HG03039 (cell line): ENCODE measurements around the gene MARCKS.
"Not testable (repeated sequence)": the region's sequence is repeated elsewhere in the genome, so short reads cannot be mapped to it uniquely, and the experiment has no call there.

ENCODE experiments used
- ATAC-seq: cut with Tn5 transposase; IDR thresholded peaks from one replicate; pipeline ENCODE4 v1.9.1; 2021; ENCODE audit warnings: mild to moderate bottlenecking, moderate library complexity; ENCODE audit not compliant: unreplicated experiment

The MARCKS gene

DNA sequence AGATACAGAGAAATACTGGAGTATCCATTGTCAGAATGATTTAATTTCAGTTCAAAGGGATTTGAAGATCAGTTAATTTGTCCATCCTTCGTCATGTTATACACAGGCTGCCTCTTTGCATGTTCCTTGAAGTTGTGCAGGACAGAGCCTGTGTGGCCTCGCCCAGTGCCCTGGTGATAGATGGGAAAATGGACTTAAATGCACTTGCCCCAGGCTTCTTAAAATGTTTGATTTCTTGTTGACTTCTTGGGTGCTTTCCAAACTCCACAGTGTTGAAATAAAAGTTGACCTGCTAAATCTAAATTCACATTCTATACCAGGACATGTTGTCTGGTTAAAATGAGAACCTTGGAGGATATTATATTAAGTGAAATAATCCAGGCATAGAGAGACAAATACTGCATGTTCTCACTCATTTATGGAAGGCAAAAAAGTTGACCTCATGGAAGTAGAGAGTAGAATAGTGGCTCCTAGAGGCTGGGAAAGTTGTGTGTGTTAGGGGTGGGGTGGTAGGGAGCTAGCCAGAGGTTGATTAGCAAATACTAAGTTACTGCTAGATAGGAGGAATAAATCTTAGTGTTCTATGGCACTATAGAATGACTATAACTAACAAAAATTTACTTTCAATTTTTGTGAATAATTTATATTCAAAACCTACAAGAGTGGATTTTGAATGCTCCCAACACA, 25.3 kb downstream of the MARCKS start:
- no peak for ATAC-seq

GRCh38 chr6:113884011-113884410, 26.9 kb downstream of the MARCKS start:
- ATAC-seq, result no peak

DNA sequence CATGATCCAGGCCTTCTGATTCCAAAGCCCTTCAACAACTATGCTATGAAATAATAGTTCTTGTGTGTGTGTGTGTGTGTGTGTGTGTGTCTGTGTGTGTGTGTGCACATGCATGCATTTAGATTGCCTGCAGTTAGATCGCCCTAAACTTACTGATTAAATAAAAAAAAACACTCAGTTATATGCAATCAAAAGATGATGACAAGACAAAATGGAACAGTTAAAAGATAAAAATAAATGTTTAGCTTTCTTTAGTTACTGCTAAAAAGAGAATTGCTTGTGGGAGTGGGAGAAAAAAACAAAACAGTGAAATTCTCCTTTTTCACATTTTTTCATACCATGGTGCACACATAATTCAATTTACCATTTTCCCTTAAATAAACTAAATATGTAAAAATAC, 29.4 kb downstream of the MARCKS start:
- no peak for ATAC-seq

- no peak for ATAC-seq
These were observed 31.3 kb downstream of the MARCKS start for GRCh38 chr6:113888493-113888892.

GRCh38 chr6:113888956-113889630, 31.9 kb downstream of the MARCKS start:
- no peak for ATAC-seq

- ATAC-seq, result no peak
These were observed 36.3 kb downstream of the MARCKS start for GRCh38 chr6:113893451-113893850.

DNA sequence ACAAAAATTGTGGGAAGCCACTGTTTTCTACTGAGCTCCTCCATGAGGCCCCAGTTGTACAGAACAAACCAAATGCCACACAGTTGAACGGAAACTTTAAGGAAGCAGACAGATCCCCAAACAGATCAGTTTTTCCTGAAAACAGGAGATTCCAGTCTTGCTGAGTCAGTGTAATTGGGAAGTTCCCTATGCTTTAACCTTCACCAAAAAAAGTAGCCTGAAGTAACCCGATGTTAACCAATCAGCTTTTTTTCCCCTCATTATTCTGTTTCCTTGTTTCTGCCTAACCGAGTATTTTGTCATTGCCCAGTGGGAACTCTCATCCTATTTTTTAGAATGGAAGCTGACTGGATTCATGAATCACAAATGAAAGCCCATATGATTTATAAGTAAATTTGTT, 36.7 kb downstream of the MARCKS start:
- ATAC-seq, result no peak

DNA sequence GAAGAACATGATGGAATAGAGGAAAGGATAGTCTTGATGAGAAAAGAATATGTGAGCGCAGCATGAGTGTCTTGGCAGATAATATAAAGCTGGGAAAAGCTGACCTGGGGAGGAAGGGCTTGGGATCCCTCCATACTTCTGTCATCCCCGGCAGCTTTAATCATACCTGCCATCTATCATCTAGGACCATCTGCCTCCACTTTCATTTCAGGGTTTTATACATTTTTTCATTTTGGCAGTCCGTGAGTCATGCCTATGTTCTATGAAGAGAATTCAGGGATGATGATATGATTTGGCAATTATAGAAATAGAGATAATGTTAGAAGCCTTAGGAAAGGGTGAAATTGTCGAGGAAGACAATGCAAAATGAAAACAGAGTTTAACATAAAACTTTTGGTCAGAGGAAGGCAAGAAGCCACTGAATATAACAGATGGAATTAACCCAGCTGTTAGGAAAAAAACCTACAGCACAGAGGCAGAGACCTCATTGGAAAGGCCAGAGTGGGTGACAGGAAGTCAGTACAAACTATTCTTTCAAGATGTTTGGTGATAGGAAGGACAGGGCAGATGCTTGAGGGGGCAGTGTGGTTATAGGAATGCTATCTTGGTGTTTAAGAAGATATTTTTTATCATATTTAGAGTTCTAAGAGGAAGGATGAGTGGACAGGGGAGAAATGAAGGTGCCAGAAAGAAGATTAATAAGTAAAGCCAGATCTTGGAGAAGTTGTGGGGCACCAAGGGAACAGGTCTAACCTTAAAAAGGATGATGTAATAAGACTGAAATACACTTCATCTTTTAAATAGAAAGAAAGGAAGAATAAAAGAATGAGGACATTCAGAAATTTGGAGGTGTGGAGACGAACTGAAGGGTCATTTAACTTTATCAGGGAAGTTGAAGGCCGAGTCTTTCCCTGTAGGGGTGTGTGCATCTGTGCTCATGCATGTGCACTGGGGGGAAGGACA, 37.8 kb downstream of the MARCKS start:
- ATAC-seq, result no peak

- no peak for ATAC-seq
These were observed 44.3 kb downstream of the MARCKS start for GRCh38 chr6:113901482-113901881.

DNA sequence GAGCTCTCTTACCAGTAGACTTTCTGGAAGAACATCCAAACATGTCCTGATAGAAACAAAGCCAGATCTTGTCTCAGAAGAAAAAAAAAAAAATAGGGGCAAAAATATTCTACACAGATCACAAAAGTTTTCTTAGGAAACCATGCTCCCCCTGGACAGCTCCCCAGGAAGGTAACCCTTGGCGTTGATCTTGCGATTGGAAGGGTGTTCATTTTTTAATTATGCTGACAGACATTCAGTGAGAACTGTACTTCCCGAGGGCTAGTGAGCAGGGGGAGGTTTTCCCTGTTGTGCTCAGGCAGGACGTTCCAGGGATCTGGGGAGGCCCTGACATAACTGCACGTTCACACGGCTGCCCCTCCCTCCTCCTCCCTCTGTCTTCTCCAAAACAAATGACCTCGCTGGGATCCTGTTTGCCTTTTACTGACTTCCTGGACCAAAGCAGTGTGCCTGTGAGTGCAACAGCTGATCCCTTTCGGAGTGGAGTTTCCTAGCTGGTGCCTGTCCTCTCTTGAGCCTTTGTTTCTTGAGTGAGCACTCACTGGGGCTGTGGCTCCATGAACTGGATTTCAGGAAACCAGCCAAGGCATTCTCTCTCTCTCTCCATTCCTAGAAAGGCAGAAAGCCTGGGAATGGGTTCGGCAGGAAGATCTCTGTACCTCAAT, 46.7 kb downstream of the MARCKS start:
- no peak for ATAC-seq

GRCh38 chr6:113907102-113907815, 50.1 kb downstream of the MARCKS start:
- no peak for ATAC-seq

GRCh38 chr6:113908801-113909200, 51.7 kb downstream of the MARCKS start:
- ATAC-seq, result no peak

DNA sequence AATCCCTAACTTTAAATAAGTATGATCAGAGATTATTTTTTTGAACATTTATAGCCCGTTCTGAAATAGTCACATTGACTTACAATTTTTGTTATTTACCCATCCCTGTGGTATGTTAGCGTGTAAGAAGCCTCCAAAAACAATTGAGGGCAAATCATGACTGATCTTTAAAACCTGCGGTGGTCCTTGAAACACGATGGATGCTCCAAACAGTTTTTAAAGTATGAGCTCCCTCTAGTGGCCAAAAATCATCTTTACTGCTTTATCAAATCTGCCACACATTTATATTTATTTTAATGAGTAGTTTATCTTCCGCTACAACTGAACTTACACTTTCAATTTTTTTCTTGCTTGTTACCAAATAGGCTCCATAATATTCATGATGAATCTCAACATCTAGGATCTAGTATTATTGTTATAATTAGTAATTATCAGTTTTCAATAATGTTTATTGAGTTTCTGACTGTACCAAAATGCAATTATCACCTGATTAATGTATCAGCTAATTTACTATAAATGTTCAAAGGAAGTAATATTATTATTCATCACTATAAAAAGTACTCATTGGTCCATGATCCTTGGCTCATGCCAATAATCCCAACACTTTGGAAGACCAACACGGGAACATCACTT, 52.2 kb downstream of the MARCKS start:
- no peak for ATAC-seq

- not testable (repeated sequence) for ATAC-seq
These were observed 53.1 kb downstream of the MARCKS start for GRCh38 chr6:113910285-113910684.
